Fibroblast of peridontal ligament (primary cell): ENCODE results near the gene CPB2.

ENCODE experiments used
- DNase-seq: peaks from one replicate; pipeline ENCODE4 v3.0.0-alpha.2; 2010; ENCODE audit errors: extremely low read depth

The CPB2 gene, protein sequence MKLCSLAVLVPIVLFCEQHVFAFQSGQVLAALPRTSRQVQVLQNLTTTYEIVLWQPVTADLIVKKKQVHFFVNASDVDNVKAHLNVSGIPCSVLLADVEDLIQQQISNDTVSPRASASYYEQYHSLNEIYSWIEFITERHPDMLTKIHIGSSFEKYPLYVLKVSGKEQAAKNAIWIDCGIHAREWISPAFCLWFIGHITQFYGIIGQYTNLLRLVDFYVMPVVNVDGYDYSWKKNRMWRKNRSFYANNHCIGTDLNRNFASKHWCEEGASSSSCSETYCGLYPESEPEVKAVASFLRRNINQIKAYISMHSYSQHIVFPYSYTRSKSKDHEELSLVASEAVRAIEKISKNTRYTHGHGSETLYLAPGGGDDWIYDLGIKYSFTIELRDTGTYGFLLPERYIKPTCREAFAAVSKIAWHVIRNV

GRCh38 chr13:46104868-46105267, at the start of gene CPB2:
Gene CPB2, minus strand, starts transcription at chr13:46105033. Its CDS starts 24 bp downstream, at chr13:46105009.
- DNase-seq, result no peak

DNA sequence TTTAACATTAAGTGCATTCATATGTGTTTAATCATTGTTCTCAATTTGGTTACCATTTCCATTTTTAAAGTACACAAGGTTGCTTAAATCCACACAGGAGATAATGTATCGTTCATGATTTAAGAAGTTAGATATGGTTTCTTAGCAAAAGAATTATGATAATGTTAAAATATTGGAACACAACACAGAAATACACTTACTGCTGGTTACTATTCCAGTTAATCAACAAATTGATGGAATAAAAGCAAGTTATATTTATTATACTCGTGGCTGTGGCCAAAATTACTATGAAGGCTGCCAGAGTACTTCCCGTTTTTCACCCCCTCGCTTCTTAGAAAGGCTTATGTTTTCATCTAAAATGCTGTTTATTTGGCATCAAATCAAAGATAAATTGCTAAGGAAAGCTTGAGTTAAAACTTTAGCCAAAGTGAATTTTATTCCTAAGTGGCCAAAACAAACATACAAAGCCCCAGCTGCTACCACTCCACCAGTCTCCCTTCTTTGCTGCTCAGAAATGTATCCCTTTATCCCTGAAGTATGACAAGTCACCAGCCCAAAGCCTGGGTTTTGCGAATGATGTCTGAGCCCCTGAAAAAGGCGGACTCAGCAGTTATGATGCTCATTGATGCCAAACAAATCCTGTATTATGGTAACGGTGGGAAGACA, 49.4 kb upstream of the CPB2 start:
- no peak for DNase-seq

DNA sequence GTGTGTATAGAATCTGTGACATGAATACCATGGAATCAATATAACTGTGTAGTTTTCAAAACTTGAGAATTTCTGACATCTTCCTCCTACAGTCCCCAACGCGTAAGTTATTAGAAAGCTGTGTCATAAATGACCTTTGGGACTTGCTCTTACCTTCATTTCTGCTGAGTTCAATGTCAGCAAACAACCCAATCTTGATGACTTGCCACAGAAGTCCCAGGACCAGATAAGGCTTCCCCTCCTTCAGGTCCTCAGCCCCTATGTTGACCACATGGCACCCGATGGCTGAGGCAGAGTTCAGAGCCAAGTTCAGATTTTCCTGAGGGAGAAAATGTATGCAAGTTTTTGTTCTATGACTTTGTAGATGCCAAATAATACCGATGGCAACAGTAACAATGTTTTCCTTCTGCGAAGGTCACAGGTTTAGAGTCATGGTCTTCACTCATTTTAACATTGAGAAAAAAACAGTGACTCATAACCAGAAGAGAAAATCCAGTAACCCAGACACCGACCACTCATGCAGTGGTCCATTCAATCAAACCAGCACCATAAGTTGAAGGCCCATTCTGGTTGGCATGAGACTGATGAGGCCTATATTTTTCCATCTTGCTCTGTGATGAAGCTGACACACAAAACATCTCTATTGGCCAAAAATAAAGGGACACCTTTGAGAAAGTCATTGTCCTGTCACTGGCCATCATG, 47.9 kb upstream of the CPB2 start:
- DNase-seq, result no peak

DNA sequence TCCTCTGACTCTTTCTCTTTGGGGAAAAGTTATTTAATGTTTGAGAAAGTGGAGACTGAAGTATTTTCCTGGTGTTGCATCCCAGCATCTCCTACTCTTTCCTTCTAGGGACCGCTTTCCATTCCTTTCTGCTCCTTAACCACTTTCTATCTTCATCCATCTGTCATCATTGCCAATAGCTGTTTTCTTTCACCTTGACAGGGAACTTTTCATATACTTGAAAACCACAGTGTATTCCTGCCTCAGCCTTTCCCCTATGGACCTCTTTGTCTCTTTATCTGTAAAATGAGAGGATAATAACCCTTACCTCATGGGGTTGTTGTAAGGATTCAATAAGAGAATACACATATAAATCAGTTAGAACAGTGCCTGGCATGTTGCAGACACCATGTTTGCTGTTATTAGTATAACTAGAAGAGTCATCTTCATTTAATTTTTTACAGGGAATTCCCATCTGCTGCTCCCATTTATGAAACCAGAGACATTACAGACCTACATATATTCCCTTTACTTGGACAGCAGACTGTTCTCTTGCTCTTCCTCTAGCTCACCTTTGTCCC, 45.4 kb upstream of the CPB2 start:
- DNase-seq, result no peak

- no peak for DNase-seq
Observed at GRCh38 chr13:46149272-46150133, 44.7 kb upstream of the CPB2 start.

- peak; percentile 5 for DNase-seq
Observed at GRCh38 chr13:46146898-46147297, 42.1 kb upstream of the CPB2 start.

DNA sequence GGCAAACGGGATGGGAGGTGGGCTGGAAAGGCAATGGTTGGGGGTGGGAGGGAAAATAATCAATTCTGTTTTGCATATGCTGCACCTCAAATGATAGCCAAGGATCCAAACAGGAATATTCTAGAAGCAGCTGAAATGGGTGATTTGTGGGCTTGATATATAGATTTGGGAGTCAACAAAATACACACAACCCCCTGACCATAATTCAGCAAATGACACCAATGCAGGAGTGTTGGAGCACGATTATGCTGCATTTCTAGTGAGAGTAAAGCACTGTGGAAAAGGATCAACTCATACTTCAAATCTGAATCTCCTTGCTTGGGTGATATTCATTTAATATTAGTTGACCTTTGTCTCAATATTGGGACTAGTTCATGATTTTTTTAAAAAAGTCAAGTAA, 41.1 kb upstream of the CPB2 start:
- no peak for DNase-seq

DNA sequence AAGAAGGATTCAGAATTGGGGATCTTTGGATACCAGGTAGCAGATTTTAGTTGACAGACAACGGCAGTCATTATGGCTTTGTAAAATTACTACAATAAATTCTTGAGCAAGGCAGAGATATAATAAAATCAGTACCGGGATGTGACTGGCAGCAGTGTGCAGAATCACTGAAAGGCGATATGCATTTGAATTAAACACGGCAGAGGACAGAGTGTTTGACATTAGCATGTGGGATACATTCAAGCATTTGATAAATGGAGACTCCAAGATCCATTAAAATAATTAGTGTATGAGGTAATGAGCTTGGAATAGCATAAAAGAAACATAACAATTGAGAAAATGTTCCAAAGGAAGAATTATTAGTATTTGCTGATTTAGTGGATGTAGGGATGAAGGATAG, 40.3 kb upstream of the CPB2 start:
- DNase-seq, result no peak

- no peak for DNase-seq
Observed at GRCh38 chr13:46143184-46143701, 38.4 kb upstream of the CPB2 start.

DNA sequence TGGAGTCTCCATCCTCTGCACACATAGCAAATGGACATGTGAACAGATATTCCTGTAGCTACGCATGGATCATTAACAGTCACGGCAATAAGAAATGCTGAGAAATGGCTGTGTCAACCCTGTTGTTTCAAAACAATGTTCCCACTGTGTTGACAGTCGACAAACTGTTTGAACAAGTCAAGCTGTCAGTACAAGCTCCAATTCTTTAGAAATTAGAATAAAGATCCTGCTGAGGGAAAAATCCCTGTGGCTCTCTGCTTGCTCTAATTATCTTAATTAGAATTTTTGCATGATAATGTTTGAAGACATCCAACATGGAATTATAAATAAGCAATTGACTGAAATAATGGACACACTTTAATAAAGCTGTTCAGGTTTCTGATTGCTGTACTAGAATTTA, 37.9 kb upstream of the CPB2 start:
- no peak for DNase-seq

DNA sequence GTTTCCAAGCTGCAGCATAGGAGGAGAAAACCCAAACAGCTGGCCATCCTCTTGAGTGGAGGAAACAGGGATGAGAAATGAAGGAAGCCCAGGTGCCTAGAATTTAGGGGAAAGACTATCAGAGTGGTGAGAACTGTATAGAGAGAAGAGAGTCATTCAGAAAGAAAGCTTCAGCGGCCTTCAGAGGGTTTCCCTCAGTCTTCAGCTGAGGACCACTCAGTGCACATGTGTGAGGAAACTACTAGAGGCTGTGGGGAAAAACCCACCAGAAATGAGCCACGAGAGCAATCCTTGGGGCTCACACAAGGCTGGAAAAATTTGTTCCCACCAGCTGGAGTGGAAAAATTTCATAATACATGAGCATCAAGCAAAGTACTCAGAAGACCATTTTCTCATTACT, 35.2 kb upstream of the CPB2 start:
- no peak for DNase-seq

DNA sequence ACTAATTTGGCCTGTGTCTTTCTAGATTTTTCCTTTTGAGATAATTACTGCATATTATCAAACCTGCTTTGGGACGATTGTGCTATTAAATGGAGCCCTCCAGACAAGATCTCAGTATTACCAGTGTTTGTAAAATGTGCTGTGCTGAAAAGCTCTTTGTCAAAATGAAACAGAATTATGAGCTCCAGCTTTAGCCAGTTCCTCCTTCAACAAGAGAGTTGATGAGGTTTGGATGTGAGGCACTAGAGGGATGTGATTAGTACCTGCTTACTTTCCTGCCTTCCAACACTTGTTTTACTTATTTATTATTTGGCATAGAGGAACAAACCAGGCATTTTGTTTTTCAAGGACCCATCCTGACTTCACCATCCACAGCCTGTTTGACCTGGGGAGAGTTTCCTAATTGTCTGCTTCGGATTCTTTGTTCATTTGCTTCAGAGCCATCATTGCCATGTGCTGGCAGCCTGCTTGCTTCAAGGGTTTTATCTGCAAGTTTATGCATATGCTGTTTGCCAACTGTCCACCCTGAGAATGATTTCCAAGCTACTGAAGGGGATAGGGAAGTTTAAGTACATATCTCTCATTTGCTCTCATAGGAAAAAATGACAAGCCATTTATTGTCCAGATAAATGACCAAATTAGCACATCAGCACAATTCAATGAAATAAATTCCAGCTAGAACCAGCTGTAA, 32.9 kb upstream of the CPB2 start:
- DNase-seq, result no peak

GRCh38 chr13:46136688-46137087, 31.9 kb upstream of the CPB2 start:
- DNase-seq, result no peak

DNA sequence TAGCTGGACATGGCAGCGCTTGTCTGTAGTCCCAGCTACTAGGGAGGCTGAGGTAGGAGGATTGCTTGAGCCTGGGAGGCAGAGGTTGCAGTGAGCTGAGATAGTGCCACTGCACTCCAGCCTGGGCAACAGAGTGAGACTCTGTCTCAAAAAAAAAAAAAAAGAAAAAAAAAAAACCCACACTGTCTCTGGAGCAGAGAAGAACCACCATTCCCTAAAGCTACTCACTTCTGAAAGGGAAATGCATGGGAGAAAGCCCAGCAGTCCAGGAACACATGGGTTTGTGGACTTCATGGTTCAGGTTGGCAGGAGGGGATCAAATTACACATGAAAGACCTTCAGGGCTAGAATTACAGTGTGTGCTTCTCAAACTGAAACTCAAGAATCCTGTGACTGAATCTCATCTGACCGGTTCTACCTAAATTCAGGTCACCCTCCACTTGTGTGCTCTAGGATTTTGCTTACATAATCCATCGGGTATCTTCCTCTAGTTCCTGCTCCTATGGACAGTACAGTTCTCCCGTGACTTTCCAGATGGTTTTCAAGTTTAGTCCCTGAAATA, 30.2 kb upstream of the CPB2 start:
- DNase-seq, result no peak

DNA sequence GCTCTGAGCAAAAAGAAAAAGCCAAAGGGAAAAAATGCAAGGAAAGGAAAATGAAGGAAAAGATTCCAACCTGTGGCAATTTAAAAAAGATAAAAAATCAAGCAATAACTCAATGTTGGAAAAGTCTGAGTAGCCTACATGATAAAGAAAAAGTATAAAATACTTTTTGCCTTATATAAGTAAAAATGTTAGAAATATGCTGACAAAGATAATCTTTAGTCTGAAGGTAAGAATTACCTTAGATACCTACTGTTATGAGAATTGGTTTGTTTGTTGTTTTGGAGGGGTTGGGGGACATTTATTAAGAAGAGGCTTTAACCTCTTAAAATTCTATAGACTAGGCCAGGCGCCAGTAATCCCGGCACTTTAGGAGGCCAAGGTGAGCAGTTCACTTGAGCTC, 29.7 kb upstream of the CPB2 start:
- DNase-seq, result no peak

- DNase-seq, result no peak
Observed at GRCh38 chr13:46132109-46132508, 27.3 kb upstream of the CPB2 start.

DNA sequence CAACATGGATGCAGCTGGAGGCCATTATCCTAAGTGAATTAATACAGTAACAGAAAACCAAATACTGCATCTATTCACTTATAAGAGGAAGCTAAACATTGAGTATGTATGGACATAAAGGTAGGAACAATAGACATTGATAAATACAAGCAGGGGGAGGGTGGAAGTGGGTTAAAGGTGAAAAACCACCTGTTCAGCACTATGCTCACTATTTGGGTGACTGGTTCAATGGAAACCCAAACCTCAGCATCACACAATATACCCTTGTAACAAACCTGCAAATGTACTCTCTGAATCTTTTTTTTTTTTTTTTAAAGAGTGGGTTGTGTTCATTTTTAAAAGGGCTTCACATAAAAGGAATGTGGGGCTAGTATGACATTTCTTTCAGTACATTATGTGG, 26.9 kb upstream of the CPB2 start:
- DNase-seq, result no peak

- no peak for DNase-seq
Observed at GRCh38 chr13:46129955-46130618, 25.3 kb upstream of the CPB2 start.

DNA sequence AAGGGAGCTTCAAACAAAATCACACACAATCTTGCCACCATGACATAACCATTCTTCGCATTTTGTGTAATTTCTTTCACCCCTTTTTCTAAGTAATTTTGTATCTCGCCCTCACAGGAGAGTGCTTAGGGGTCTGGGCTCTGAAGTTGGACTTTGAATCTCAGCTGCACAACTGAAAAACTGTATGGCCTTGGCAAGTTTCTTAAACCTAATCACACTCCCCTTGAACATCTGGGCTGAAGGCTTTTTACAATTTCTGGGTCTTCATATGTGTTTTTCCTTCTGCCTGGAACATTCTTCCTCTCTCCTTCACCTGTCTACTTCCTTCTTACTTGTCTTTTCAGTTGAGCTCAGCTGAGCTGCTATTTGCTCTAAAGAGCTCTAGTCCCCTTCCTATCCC, 24.3 kb upstream of the CPB2 start:
- no peak for DNase-seq
